GM12865 (cell line): ENCODE measurements around the gene DNAJB11.

ENCODE experiments used
- DNase-seq: peaks from one replicate; pipeline ENCODE4 v3.0.0; 2010; ENCODE audit warnings: low read depth
- H3K4me3 ChIP-seq: 2 replicates; pipeline ENCODE4 v1.5.1; 2011; ENCODE audit warnings: mild to moderate bottlenecking, low read depth, low read length, control low read depth
- CTCF ChIP-seq: IDR thresholded peaks from 2 replicates; pipeline ENCODE4 v1.5.1; 2011; ENCODE audit warnings: low read length, control low read depth, low read depth, inconsistent platforms; ENCODE audit not compliant: insufficient read depth; ENCODE audit errors: missing control alignments

Gene DNAJB11

GRCh38 chr3:186596568-186597287, 26.2 kb downstream of the DNAJB11 start:
- TF ChIP-seq CTCF = no peak
- no peak for DNase-seq
- no peak overlapping the region for H3K4me3 ChIP-seq

- DNase-seq = no peak
- no peak overlapping the region for H3K4me3 ChIP-seq
- no peak for TF ChIP-seq CTCF
These were observed 27.7 kb downstream of the DNAJB11 start for GRCh38 chr3:186598108-186598784.

GRCh38 chr3:186598794-186599141, 28.2 kb downstream of the DNAJB11 start:
- no peak for TF ChIP-seq CTCF
- no peak for DNase-seq
- H3K4me3 ChIP-seq = no peak overlapping the region

GRCh38 chr3:186599142-186599784, 28.7 kb downstream of the DNAJB11 start:
- H3K4me3 ChIP-seq = no peak overlapping the region
- TF ChIP-seq CTCF = no peak
- DNase-seq = no peak

GRCh38 chr3:186599785-186600166, 29.3 kb downstream of the DNAJB11 start:
- no peak overlapping the region for H3K4me3 ChIP-seq
- no peak for DNase-seq
- no peak for TF ChIP-seq CTCF

- DNase-seq = no peak
- TF ChIP-seq CTCF = no peak
- no peak overlapping the region for H3K4me3 ChIP-seq
These were observed 30.4 kb downstream of the DNAJB11 start for GRCh38 chr3:186600896-186601295.
